ENCODE measurements around the gene SREK1.

Gene SREK1

GRCh38 chr5:66232706-66233445 is 88.8 kb downstream of the SREK1 start:
- no peak for DNase-seq
- ATAC-seq (ENCODE audit: insufficient read depth, low read depth), result no peak
- no peak for TF ChIP-seq CTCF (IDR thresholded peaks at IDR 0.05; ENCODE audit: borderline replicate concordance, extremely low read depth, low read length, poor library complexity, severe bottlenecking)
- no peak for TF ChIP-seq EZH2 (IDR thresholded peaks at IDR 0.05; ENCODE audit: borderline replicate concordance, low read depth, low read length, severe bottlenecking)

More at GRCh38 chr5:66232706-66233445, 88.8 kb downstream of the SREK1 start:
- H3K79me2 ChIP-seq (ENCODE audit: insufficient read depth, low read length), result no peaks in the 10 kb centered on the region
- H3K9me3 ChIP-seq (ENCODE audit: insufficient read depth, low read length, severe bottlenecking), result no peaks in the 10 kb centered on the region
- H3K4me1 ChIP-seq (ENCODE audit: insufficient read depth, low read length), result no peaks in the 10 kb centered on the region
- H3K27me3 ChIP-seq (ENCODE audit: insufficient read depth, low read length, poor library complexity), result no peaks in the 10 kb centered on the region
- H3K36me3 ChIP-seq (ENCODE audit: insufficient read depth, low read length), result no peaks in the 10 kb centered on the region
- no peaks in the 10 kb centered on the region for H4K20me1 ChIP-seq (ENCODE audit: insufficient read depth, low read length)
- H2AFZ ChIP-seq (ENCODE audit: low read depth, low read length), result no peak overlapping the region
- H3K27ac ChIP-seq (ENCODE audit: low read length), result no peak overlapping the region
- no peak overlapping the region for H3K4me3 ChIP-seq (ENCODE audit: low read depth in 1 of 2, low read length in 2 of 2)
- no peak overlapping the region for H3K9ac ChIP-seq (ENCODE audit: low read depth, low read length)
- no peak overlapping the region for H3K4me2 ChIP-seq (ENCODE audit: insufficient read depth, low read length)

Measured in DND-41 (cell line).